ENCODE data around the gene DCLRE1B. TPM values are rescaled to one million over a fixed set of nuclear protein-coding genes. Genes with fewer than 3 reads are reported as not detected.

The DCLRE1B gene
- total and polyA plus RNA-seq, 2 donors (not counting 1 experiment from before 2014, with no cell fraction given), result 1.0 to 4.8 TPM

DNA sequence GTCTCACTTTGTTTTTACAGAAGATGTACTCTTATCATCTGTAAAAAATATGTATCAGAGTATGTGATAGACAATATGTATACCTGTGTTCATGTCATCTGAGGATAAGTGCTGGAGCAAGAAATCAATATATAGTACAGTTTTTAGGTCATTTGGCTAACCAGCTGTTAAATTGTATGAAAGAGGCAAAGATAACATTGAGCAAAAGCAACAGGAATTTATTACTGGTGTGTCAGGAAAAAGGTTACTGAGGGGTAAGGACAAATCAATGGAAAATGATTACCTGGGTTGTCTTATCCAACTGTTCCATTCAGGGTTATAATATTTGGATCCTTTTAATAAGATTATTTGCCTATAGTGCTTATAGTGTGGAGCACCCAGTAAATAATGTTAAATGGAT, 28.9 kb downstream of the DCLRE1B start:
- no peak overlapping the region for H3K4me3 ChIP-seq (ENCODE audit: control extremely low read depth in 1 of 5, extremely low read depth in 1 of 5, insufficient read depth in 1 of 5, low read depth in 2 of 5, low read length in 4 of 5)
- H3K79me2 ChIP-seq (ENCODE audit: control insufficient read depth, insufficient read depth, low read length), result peaks cover 93% of the 10 kb centered on the region
- peaks cover 33 to 34% of the 10 kb centered on the region in 2 donors for H3K4me1 ChIP-seq (ENCODE audit: control insufficient read depth in 2 of 2, insufficient read depth in 2 of 2, low read length in 2 of 2)
- H4K20me1 ChIP-seq (ENCODE audit: control insufficient read depth, insufficient read depth, low read length, poor library complexity, severe bottlenecking), result peaks cover 60% of the 10 kb centered on the region
- H3K9me3 ChIP-seq (ENCODE audit: control extremely low read depth in 1 of 3, control insufficient read depth in 2 of 3, insufficient read depth in 1 of 3, low read length in 2 of 3), result peaks cover 0 to 3% (median 0%) of the 10 kb centered on the region in 3 donors
- no peak overlapping the region for H3K4me2 ChIP-seq (replicated peaks; ENCODE audit: low read depth, low read length, poor library complexity, severe bottlenecking)
- no peaks in the 10 kb centered on the region for H3K9me3 Mint-ChIP-seq (ENCODE audit: insufficient read depth)
- no peaks in the 10 kb centered on the region for H3K27me3 ChIP-seq (replicated peaks in 1 of 4; ENCODE audit: control extremely low read depth in 1 of 4, control insufficient read depth in 3 of 4, insufficient read depth in 4 of 4, low read length in 3 of 4)
- H3K4me3 Mint-ChIP-seq, result no peak overlapping the region
- ATAC-seq (ENCODE audit: low read depth) (no peak), DNase-seq (no peak)
- ChIA-PET POLR2A (no interaction called here), CTCF (interaction anchor here (1.6 kb wide), 1 partner anchor 98 kb away, joined by 4 read pairs; no protein-coding TSS in a partner anchor)
- H3K36me3 ChIP-seq (replicated peaks in 1 of 2; ENCODE audit: control extremely low read depth in 1 of 2, control insufficient read depth in 1 of 2, extremely low read depth in 1 of 2, insufficient read depth in 2 of 2, low read length in 1 of 2), result no peaks in the 10 kb centered on the region
- intact Hi-C loops (cut with micrococcal nuclease), result no loop called here
- H3K27ac Mint-ChIP-seq, result no peak overlapping the region
- no peaks in the 10 kb centered on the region for H3K27me3 Mint-ChIP-seq
- H2AFZ ChIP-seq (ENCODE audit: insufficient read depth, low read depth, low read length, poor library complexity, severe bottlenecking), result no peak overlapping the region
- no peak overlapping the region for H3K27ac ChIP-seq (ENCODE audit: low read length in 2 of 2)
- H3K9ac ChIP-seq (ENCODE audit: low read length), result no peak overlapping the region
- TF ChIP-seq EZH2 (IDR thresholded peaks at IDR 0.05; ENCODE audit: borderline replicate concordance, insufficient read depth, low read depth, low read length, poor library complexity, severe bottlenecking) (no peak), CTCF (IDR thresholded peaks at IDR 0.05) (no peak)
- H3K4me1 Mint-ChIP-seq, result peaks cover 62% of the 10 kb centered on the region

- Histone ChIP-seq H3K9me3 (ENCODE audit: control extremely low read depth in 1 of 3, control insufficient read depth in 2 of 3, insufficient read depth in 1 of 3, low read length in 2 of 3) (peaks cover 0 to 3% (median 0%) of the 10 kb centered on the region in 3 donors), H3K27me3 (replicated peaks in 1 of 4; ENCODE audit: control extremely low read depth in 1 of 4, control insufficient read depth in 3 of 4, insufficient read depth in 4 of 4, low read length in 3 of 4) (no peaks in the 10 kb centered on the region), H3K4me3 (ENCODE audit: control extremely low read depth in 1 of 5, extremely low read depth in 1 of 5, insufficient read depth in 1 of 5, low read depth in 2 of 5, low read length in 4 of 5) (no peak overlapping the region), H3K79me2 (ENCODE audit: control insufficient read depth, insufficient read depth, low read length) (peaks cover 99% of the 10 kb centered on the region), H3K36me3 (replicated peaks in 1 of 2; ENCODE audit: control extremely low read depth in 1 of 2, control insufficient read depth in 1 of 2, extremely low read depth in 1 of 2, insufficient read depth in 2 of 2, low read length in 1 of 2) (no peaks in the 10 kb centered on the region), H3K4me2 (replicated peaks; ENCODE audit: low read depth, low read length, poor library complexity, severe bottlenecking) (peak overlapping the region; percentile 10), H4K20me1 (ENCODE audit: control insufficient read depth, insufficient read depth, low read length, poor library complexity, severe bottlenecking) (peaks cover 66% of the 10 kb centered on the region), H3K27ac (ENCODE audit: low read length in 2 of 2) (no peak overlapping the region), H3K9ac (ENCODE audit: low read length) (no peak overlapping the region), H3K4me1 (ENCODE audit: control insufficient read depth in 2 of 2, insufficient read depth in 2 of 2, low read length in 2 of 2) (peaks cover 33 to 34% of the 10 kb centered on the region in 2 donors), H2AFZ (ENCODE audit: insufficient read depth, low read depth, low read length, poor library complexity, severe bottlenecking) (no peak overlapping the region)
- ATAC-seq (ENCODE audit: low read depth) (no peak), DNase-seq (no peak)
- no peak overlapping the region for H3K4me3 Mint-ChIP-seq
- H3K4me1 Mint-ChIP-seq, result peaks cover 68% of the 10 kb centered on the region
- TF ChIP-seq CTCF (IDR thresholded peaks at IDR 0.05) (no peak), EZH2 (IDR thresholded peaks at IDR 0.05; ENCODE audit: borderline replicate concordance, insufficient read depth, low read depth, low read length, poor library complexity, severe bottlenecking) (no peak)
- intact Hi-C loops (cut with micrococcal nuclease), result no loop called here
- 81% methylated on average over 2 of the region's 5 CpGs for WGBS (ENCODE audit: insufficient coverage)
- no peak overlapping the region for H3K27ac Mint-ChIP-seq
- ChIA-PET CTCF (interaction anchor here (0.6 to 1.6 kb wide), 3 partner anchors 15 to 707 kb away, joined by 3 to 4 read pairs (median 4); no protein-coding TSS in a partner anchor), POLR2A (no interaction called here)
- no peaks in the 10 kb centered on the region for H3K27me3 Mint-ChIP-seq
- H3K9me3 Mint-ChIP-seq (ENCODE audit: insufficient read depth), result no peaks in the 10 kb centered on the region
Measured at GRCh38 chr1:113934511-113935055, 29.5 kb downstream of the DCLRE1B start.

All from B cell (primary cell).